Right ventricle myocardium inferior (tissue), 1 donor: ENCODE measurements around the gene FH. TPM values are rescaled to one million over a fixed set of nuclear protein-coding genes. Genes with fewer than 3 reads are reported as not detected.
A peak's percentile ranks its signal among the peaks of the same experiment; 100 is the strongest.

ENCODE experiments used
- ATAC-seq: fragments of 200-7000 bp; cut with Tn5 transposase; one replicate; pipeline ENCODE4 v1.9.1; 2020; ENCODE audit warnings: mild to moderate bottlenecking, moderate library complexity
- DNase-seq: peaks from one replicate; pipeline ENCODE4 v3.0.0; 2021; ENCODE audit errors: missing footprints
- intact Hi-C: fragments of 100-400 bp; cut with DNase I; formaldehyde crosslinking; loops from one replicate; pipeline ENCODE4 v1.11.0; 2022
- long read RNA-seq: library from polyadenylated mRNA; unstranded; transcript quantifications from one replicate; pipeline ENCODE4 v2.0.0, GENCODE V29; 2021
- total RNA-seq: library from RNA; stranded (reverse); fragmentation: NEBNext Ultra II Directional; extraction: Animal tissue kit (Norgen Biotek cat#: 25700); gene quantifications from one replicate; pipeline ENCODE4 v1.2.1, GENCODE V29; 2021
- donor health status: DM: no; HTN: yes; CAD: no; lungs with severe emphysema.

Gene FH
- 235 TPM for total RNA-seq
- long read RNA-seq, transcript FH-201 (10 exons, 1,797 nt): major isoform, 157 of 162 reads
- long read RNA-seq, partial matches to known transcripts: 2 of 162 reads
- long read RNA-seq, other reads (novel, unspliced or antisense): 3 of 162 reads

- ATAC-seq (peak; percentile 100), DNase-seq (peak; percentile 98)
- intact Hi-C loops: loop anchor here (5.0 kb wide), 1 partner anchor 123 kb away; the partner anchor contains the start of genes CHML and OPN3
Measured at GRCh38 chr1:241519308-241520079, at the start of gene FH. Gene FH, minus strand, starts transcription at chr1:241519755. Its CDS starts 33 bp downstream, at chr1:241519722.

- ATAC-seq (no peak), DNase-seq (no peak)
- intact Hi-C loops: no loop called here
Measured at GRCh38 chr1:241560849-241561187, 41.3 kb upstream of the FH start.

- intact Hi-C loops: no loop called here
- no peak for ATAC-seq
- no peak for DNase-seq
Measured at GRCh38 chr1:241560146-241560848, 40.7 kb upstream of the FH start.

GRCh38 chr1:241557551-241558193, 38.1 kb upstream of the FH start:
- ATAC-seq (no peak), DNase-seq (no peak)
- intact Hi-C loops: no loop called here

GRCh38 chr1:241557031-241557430, 37.5 kb upstream of the FH start:
- intact Hi-C loops: no loop called here
- ATAC-seq (no peak), DNase-seq (no peak)

- intact Hi-C loops: no loop called here
- ATAC-seq: no peak
- no peak for DNase-seq
Measured at GRCh38 chr1:241555526-241555925, 36.0 kb upstream of the FH start.

GRCh38 chr1:241553886-241554592, 34.5 kb upstream of the FH start:
- DNase-seq: no peak
- intact Hi-C loops: no loop called here
- ATAC-seq: no peak

- intact Hi-C loops: no loop called here
- no peak for ATAC-seq
- DNase-seq: peak; percentile 87
Measured at GRCh38 chr1:241551759-241552638, 32.4 kb upstream of the FH start.

GRCh38 chr1:241550318-241550717, 30.8 kb upstream of the FH start:
- no peak for ATAC-seq
- no peak for DNase-seq
- intact Hi-C loops: no loop called here

GRCh38 chr1:241548008-241548407, 28.5 kb upstream of the FH start:
- DNase-seq (no peak), ATAC-seq (no peak)
- intact Hi-C loops: no loop called here

- ATAC-seq: no peak
- DNase-seq: no peak
- intact Hi-C loops: no loop called here
Measured at GRCh38 chr1:241542199-241542907, 22.8 kb upstream of the FH start.

- ATAC-seq: no peak
- no peak for DNase-seq
- intact Hi-C loops: no loop called here
Measured at GRCh38 chr1:241536969-241537368, 17.4 kb upstream of the FH start.

GRCh38 chr1:241536304-241536703, 16.7 kb upstream of the FH start:
- ATAC-seq (no peak), DNase-seq (no peak)
- intact Hi-C loops: no loop called here

- DNase-seq (no peak), ATAC-seq (no peak)
- intact Hi-C loops: loop anchor here (5.0 kb wide), 1 partner anchor 314 kb away; the partner anchor contains the start of gene EXO1
Measured at GRCh38 chr1:241533326-241534115, 14.0 kb upstream of the FH start.

- intact Hi-C loops: loop anchor here (5.0 kb wide), 1 partner anchor 314 kb away; the partner anchor contains the start of gene EXO1
- ATAC-seq: no peak
- DNase-seq: no peak
Measured at GRCh38 chr1:241532864-241533263, 13.3 kb upstream of the FH start.

GRCh38 chr1:241532162-241532531, 12.6 kb upstream of the FH start, which contains the start of gene KMO:
Gene KMO, plus strand, starts transcription at chr1:241532378. Its CDS starts 67 bp downstream, at chr1:241532445.
- intact Hi-C loops: loop anchor here (5.0 kb wide), 1 partner anchor 315 kb away; the partner anchor contains the start of gene EXO1
- ATAC-seq: no peak
- DNase-seq: no peak
